T-helper 2 cell treated with Interferon-gamma antibody and Interleukin-4, amounts not matched to agents 100 ng/mL and 5 ng/mL, for 36 hours (primary cell): ENCODE data around the gene MEAK7. TPM values are rescaled to one million over a fixed set of nuclear protein-coding genes. Genes with fewer than 3 reads are reported as not detected.

Experiments
- intact Hi-C: fragments of 100-400 bp; cut with micrococcal nuclease; formaldehyde crosslinking; loops from one replicate; pipeline ENCODE4 v1.15.1; 2023
- total RNA-seq: library from RNA; stranded (reverse); gene quantifications from 2 replicates; pipeline ENCODE4 v1.2.3, GENCODE V29; 2022

MEAK7 gene
- total RNA-seq, 1 donor from 2014 or later: 23.6 TPM

GRCh38 chr16:84514295-84514873 is 9.9 kb upstream of the MEAK7 start:
- intact Hi-C loops: loop anchor here (2.0 to 10.0 kb wide), 6 partner anchors 34 to 1040 kb away; partner anchors contain the start of gene ZDHHC7

- intact Hi-C loops: loop anchor here (2.0 to 10.0 kb wide), 6 partner anchors 35 to 1041 kb away; partner anchors contain the start of gene ZDHHC7
Measured at GRCh38 chr16:84513666-84514065, 9.2 kb upstream of the MEAK7 start.

GRCh38 chr16:84513123-84513522 is 8.7 kb upstream of the MEAK7 start:
- intact Hi-C loops: loop anchor here (10.0 kb wide), 2 partner anchors 502 to 1042 kb away; partner anchors contain the start of gene ZDHHC7

GRCh38 chr16:84511831-84512230 is 7.4 kb upstream of the MEAK7 start:
- intact Hi-C loops: loop anchor here (1.0 to 10.0 kb wide), 4 partner anchors 110 to 1043 kb away; partner anchors contain the start of gene ZDHHC7

GRCh38 chr16:84511180-84511800 is 6.8 kb upstream of the MEAK7 start:
- intact Hi-C loops: loop anchor here (1.0 to 10.0 kb wide), 4 partner anchors 111 to 1044 kb away; partner anchors contain the start of gene ZDHHC7

GRCh38 chr16:84509032-84509950 is 4.8 kb upstream of the MEAK7 start:
- intact Hi-C loops: loop anchor here (10.0 kb wide), 1 partner anchor 394 kb away; the partner anchor contains the start of gene MBTPS1

GRCh38 chr16:84508502-84508901 is 4.0 kb upstream of the MEAK7 start:
- intact Hi-C loops: loop anchor here (1.0 to 10.0 kb wide), 2 partner anchors 215 to 394 kb away; partner anchors contain the start of gene MBTPS1

GRCh38 chr16:84507011-84507982 is 2.8 kb upstream of the MEAK7 start:
- intact Hi-C loops: loop anchor here (10.0 kb wide), 1 partner anchor 392 kb away; the partner anchor contains the start of gene MBTPS1

GRCh38 chr16:84505249-84506187 is 1.1 kb upstream of the MEAK7 start:
- intact Hi-C loops: loop anchor here (1.0 to 10.0 kb wide), 2 partner anchors 228 to 391 kb away; partner anchors contain the start of gene MBTPS1

- intact Hi-C loops: loop anchor here (1.0 to 10.0 kb wide), 2 partner anchors 11 to 389 kb away; partner anchors contain the start of gene MBTPS1
Measured at GRCh38 chr16:84503751-84504395, 586 bp downstream of the MEAK7 start.

GRCh38 chr16:84502581-84502980 is 1.9 kb downstream of the MEAK7 start:
- intact Hi-C loops: loop anchor here (10.0 kb wide), 1 partner anchor 388 kb away; the partner anchor contains the start of gene MBTPS1

GRCh38 chr16:84502075-84502474 is 2.4 kb downstream of the MEAK7 start:
- intact Hi-C loops: loop anchor here (10.0 kb wide), 1 partner anchor 387 kb away; the partner anchor contains the start of gene MBTPS1

- intact Hi-C loops: loop anchor here (10.0 kb wide), 1 partner anchor 386 kb away; the partner anchor contains the start of gene MBTPS1
Measured at GRCh38 chr16:84501077-84501735, 3.3 kb downstream of the MEAK7 start.

- intact Hi-C loops: loop anchor here (10.0 kb wide), 1 partner anchor 386 kb away; the partner anchor contains the start of gene MBTPS1
Measured at GRCh38 chr16:84500531-84500930, 3.9 kb downstream of the MEAK7 start.

- intact Hi-C loops: loop anchor here (10.0 kb wide), 1 partner anchor 385 kb away; the partner anchor contains the start of gene MBTPS1
Measured at GRCh38 chr16:84499638-84500037, 4.8 kb downstream of the MEAK7 start.

GRCh38 chr16:84498859-84499620 is 5.4 kb downstream of the MEAK7 start:
- intact Hi-C loops: no loop called here

- intact Hi-C loops: no loop called here
Measured at GRCh38 chr16:84498223-84498610, 6.2 kb downstream of the MEAK7 start.
